GM23338 (cell line): Measurements from ENCODE around the gene FAM20C. TPM values are rescaled to one million over a fixed set of nuclear protein-coding genes. Genes with fewer than 3 reads are reported as not detected.

Experiments used
- ATAC-seq: fragments of 200-7000 bp; cut with Tn5 transposase; 3 replicates; pipeline ENCODE4 v1.9.1; 2020
- DNase-seq: peaks from one replicate; pipeline ENCODE4 v3.0.0-alpha.2; 2015; ENCODE audit warnings: low spot score
- H2AFZ ChIP-seq: fragments of 200-600 bp; sonication (generic); 2 replicates; pipeline ENCODE4 v1.8.0; 2016; ENCODE audit warnings: antibody characterized with exemption, mild to moderate bottlenecking, moderate library complexity
- H3F3A ChIP-seq: fragments of 200-600 bp; sonication (generic); replicated peaks from 2 replicates; pipeline ENCODE4 v1.8.0; 2017; ENCODE audit warnings: antibody characterized with exemption, mixed run types, low read depth
- H3K27ac ChIP-seq: fragments of 200-600 bp; sonication (generic); 2 replicates; pipeline ENCODE4 v1.6.1; 2016; ENCODE audit warnings: low read depth
- H3K27me3 ChIP-seq: fragments of 200-600 bp; sonication (generic); 2 replicates; pipeline ENCODE4 v1.8.0; 2016; ENCODE audit warnings: mild to moderate bottlenecking, mixed run types, moderate library complexity; ENCODE audit not compliant: insufficient read depth
- H3K36me3 ChIP-seq: fragments of 200-600 bp; sonication (generic); 2 replicates; pipeline ENCODE4 v1.8.0; 2016; ENCODE audit warnings: mild to moderate bottlenecking; ENCODE audit not compliant: insufficient read depth
- H3K4me1 ChIP-seq: fragments of 200-600 bp; sonication (generic); 2 replicates; pipeline ENCODE4 v1.8.0; 2016; ENCODE audit warnings: mild to moderate bottlenecking, moderate library complexity; ENCODE audit not compliant: insufficient read depth
- H3K4me2 ChIP-seq: fragments of 200-600 bp; sonication (generic); 2 replicates; pipeline ENCODE4 v1.7.1; 2017; ENCODE audit warnings: mixed run types
- H3K4me3 ChIP-seq: fragments of 200-600 bp; sonication (generic); 2 replicates; pipeline ENCODE4 v1.6.1; 2016; ENCODE audit warnings: mixed run types
- H3K79me2 ChIP-seq: fragments of 200-600 bp; sonication (generic); replicated peaks from 2 replicates; pipeline ENCODE4 v1.8.0; 2017; ENCODE audit warnings: mild to moderate bottlenecking; ENCODE audit not compliant: insufficient read depth
- H3K9me2 ChIP-seq: fragments of 200-600 bp; sonication (generic); 2 replicates; pipeline ENCODE4 v1.8.0; 2017; ENCODE audit not compliant: insufficient read depth
- H4K20me1 ChIP-seq: fragments of 200-600 bp; sonication (generic); replicated peaks from 2 replicates; pipeline ENCODE4 v1.8.0; 2017; ENCODE audit warnings: mild to moderate bottlenecking; ENCODE audit not compliant: insufficient read depth
- H3K27ac Mint-ChIP-seq: 2 replicates; pipeline ENCODE4 v1.8.0; 2020; ENCODE audit warnings: inconsistent platforms, mild to moderate bottlenecking, moderate library complexity, mixed read lengths
- H3K27me3 Mint-ChIP-seq: 3 replicates; pipeline ENCODE4 v1.8.0; 2022; ENCODE audit warnings: low read depth, mild to moderate bottlenecking, moderate library complexity, mixed read lengths, inconsistent platforms; ENCODE audit not compliant: insufficient read depth, poor library complexity
- H3K36me3 Mint-ChIP-seq: 3 replicates; pipeline ENCODE4 v1.8.0; 2021; ENCODE audit warnings: low read depth, mild to moderate bottlenecking, inconsistent platforms, moderate library complexity, mixed read lengths
- H3K4me1 Mint-ChIP-seq: 3 replicates; pipeline ENCODE4 v1.8.0; 2020; ENCODE audit warnings: mild to moderate bottlenecking, inconsistent platforms, mixed read lengths
- H3K4me3 Mint-ChIP-seq: 3 replicates; pipeline ENCODE4 v1.8.0; 2021; ENCODE audit warnings: moderate library complexity, mild to moderate bottlenecking, inconsistent platforms, mixed read lengths
- H3K9me3 Mint-ChIP-seq: 3 replicates; pipeline ENCODE4 v1.8.0; 2020; ENCODE audit warnings: moderate library complexity, mild to moderate bottlenecking, inconsistent platforms, mixed read lengths
- CREB1 ChIP-seq: fragments of 250-450 bp; sonication (Bioruptor Pico); IDR thresholded peaks from 2 replicates; pipeline ENCODE4 v1.5.0; 2020; ENCODE audit warnings: low read depth, mild to moderate bottlenecking, moderate library complexity
- EZH2 ChIP-seq: fragments of 200-600 bp; sonication (generic); IDR thresholded peaks from one replicate; pipeline ENCODE4 v1.8.0; 2017; ENCODE audit warnings: antibody characterized with exemption, mild to moderate bottlenecking, low read depth; ENCODE audit not compliant: unreplicated experiment
- EZH2phosphoT487 ChIP-seq: fragments of 200-600 bp; sonication (generic); IDR thresholded peaks from one replicate; pipeline ENCODE4 v1.8.1; 2018; ENCODE audit warnings: antibody characterized with exemption; ENCODE audit not compliant: unreplicated experiment
- JUNB ChIP-seq: IDR thresholded peaks from one replicate; pipeline ENCODE4 v1.6.1; 2016; ENCODE audit warnings: antibody characterized with exemption; ENCODE audit not compliant: unreplicated experiment
- NANOG ChIP-seq: IDR thresholded peaks from 2 replicates; pipeline ENCODE4 v1.6.1; 2016; ENCODE audit warnings: antibody characterized with exemption, borderline replicate concordance
- POLR2AphosphoS5 ChIP-seq: IDR thresholded peaks from 2 replicates; pipeline ENCODE4 v1.6.1; 2016; ENCODE audit warnings: antibody characterized with exemption, low read depth
- STAT1 ChIP-seq: IDR thresholded peaks from one replicate; pipeline ENCODE4 v1.6.1; 2016; ENCODE audit warnings: antibody characterized with exemption; ENCODE audit not compliant: unreplicated experiment
- ZNF331 ChIP-seq: fragments of 250-450 bp; sonication (Bioruptor Pico); IDR thresholded peaks from 2 replicates; pipeline ENCODE4 v1.5.0; 2020; ENCODE audit warnings: low read depth, mild to moderate bottlenecking, moderate library complexity
- polyA plus RNA-seq: library from polyadenylated mRNA; unstranded; fragments of >200 nt; fragmentation: Nextera tagmentation; extraction: Ambion mirVana; gene quantifications from 2 replicates; pipeline ENCODE4 v1.2.1, GENCODE V29; 2016
- total RNA-seq: library from RNA; depleted of rRNA; stranded (reverse); fragments of >200 nt; shearing (Covaris generic); gene quantifications from 2 replicates; pipeline ENCODE4 v1.2.3, GENCODE V29; 2014
- TF ChIP-seq, protein P1 (sequence below), 2 experiments: fragments of 200-600 bp in 1 of 2; sonication (generic) in 1 of 2; conservative IDR thresholded peaks; 2 replicates each; pipeline versions ENCODE4 v1.5.1 to v1.6.1; 2016 to 2017; ENCODE audit warnings: antibody characterized with exemption in 2 of 2, low read depth in 2 of 2, mild to moderate bottlenecking in 2 of 2, moderate library complexity in 1 of 2
- TF ChIP-seq, protein P2 (sequence below): IDR thresholded peaks from one replicate; pipeline ENCODE4 v1.6.1; 2018; ENCODE audit warnings: antibody characterized with exemption; ENCODE audit not compliant: unreplicated experiment
- TF ChIP-seq, protein P3 (sequence below): IDR thresholded peaks from 2 replicates; pipeline ENCODE4 v1.6.1; 2016; ENCODE audit warnings: antibody characterized with exemption
- TF ChIP-seq, protein P4 (sequence below): fragments of 250-450 bp; sonication (Bioruptor Pico); IDR thresholded peaks from 2 replicates; pipeline ENCODE4 v1.5.0; 2020; ENCODE audit warnings: mild to moderate bottlenecking, moderate library complexity

Gene FAM20C
- total and polyA plus RNA-seq, 2 experiments from 2014 or later = 7.6 to 24.8 TPM

DNA sequence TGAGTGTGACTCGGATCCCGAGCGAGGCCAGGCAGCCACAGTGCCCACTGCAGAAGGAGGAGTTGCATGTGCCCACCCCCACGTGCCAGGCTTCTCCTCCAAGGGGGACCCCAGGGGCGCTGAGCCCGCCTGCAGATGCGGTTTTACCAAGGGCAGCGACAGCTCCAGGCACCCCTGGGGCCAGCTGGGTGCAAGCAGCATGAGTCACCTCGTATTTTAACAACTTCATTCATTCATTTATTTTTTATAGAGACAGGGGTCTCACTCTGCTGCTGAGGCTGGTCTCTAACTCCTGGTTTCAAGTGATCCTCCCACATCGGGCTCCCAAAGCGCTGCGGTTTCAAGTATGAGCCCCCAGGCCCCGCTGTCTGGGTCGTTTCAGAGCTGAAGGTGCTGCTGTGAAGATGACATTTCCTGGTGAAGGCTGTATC is 96.3 kb downstream of the FAM20C start:
- Histone ChIP-seq H3K9me2 (no peaks in the 10 kb centered on the region), H3K79me2 (no peaks in the 10 kb centered on the region), H3K27ac (no peak overlapping the region), H3K4me3 (peak overlapping the region; percentile 59), H4K20me1 (no peaks in the 10 kb centered on the region), H3K36me3 (no peaks in the 10 kb centered on the region), H3K4me2 (peak overlapping the region; percentile 90), H2AFZ (no peak overlapping the region; the same call in 1 of the 2 replicates), H3K27me3 (peaks cover 70% of the 10 kb centered on the region), H3K4me1 (no peaks in the 10 kb centered on the region; the same call in 1 of the 2 replicates), H3F3A (0 out of 2 replicates have a peak, but pooled peaks cover 4% of the 10 kb centered on the region)
- Mint-ChIP-seq H3K9me3 (peaks cover 64% of the 10 kb centered on the region), H3K4me3 (no peak overlapping the region), H3K36me3 (peaks cover 21% of the 10 kb centered on the region), H3K27ac (no peak overlapping the region), H3K4me1 (no peaks in the 10 kb centered on the region), H3K27me3 (peaks cover 4% of the 10 kb centered on the region)
- no peak for ATAC-seq
- DNase-seq = no peak
- no peak for TF ChIP-seq JUNB
- no peak for TF ChIP-seq EZH2
- TF ChIP-seq, protein P1, sequence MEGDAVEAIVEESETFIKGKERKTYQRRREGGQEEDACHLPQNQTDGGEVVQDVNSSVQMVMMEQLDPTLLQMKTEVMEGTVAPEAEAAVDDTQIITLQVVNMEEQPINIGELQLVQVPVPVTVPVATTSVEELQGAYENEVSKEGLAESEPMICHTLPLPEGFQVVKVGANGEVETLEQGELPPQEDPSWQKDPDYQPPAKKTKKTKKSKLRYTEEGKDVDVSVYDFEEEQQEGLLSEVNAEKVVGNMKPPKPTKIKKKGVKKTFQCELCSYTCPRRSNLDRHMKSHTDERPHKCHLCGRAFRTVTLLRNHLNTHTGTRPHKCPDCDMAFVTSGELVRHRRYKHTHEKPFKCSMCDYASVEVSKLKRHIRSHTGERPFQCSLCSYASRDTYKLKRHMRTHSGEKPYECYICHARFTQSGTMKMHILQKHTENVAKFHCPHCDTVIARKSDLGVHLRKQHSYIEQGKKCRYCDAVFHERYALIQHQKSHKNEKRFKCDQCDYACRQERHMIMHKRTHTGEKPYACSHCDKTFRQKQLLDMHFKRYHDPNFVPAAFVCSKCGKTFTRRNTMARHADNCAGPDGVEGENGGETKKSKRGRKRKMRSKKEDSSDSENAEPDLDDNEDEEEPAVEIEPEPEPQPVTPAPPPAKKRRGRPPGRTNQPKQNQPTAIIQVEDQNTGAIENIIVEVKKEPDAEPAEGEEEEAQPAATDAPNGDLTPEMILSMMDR (conservative IDR thresholded peaks at IDR 0.05; ENCODE audit: low read depth in 2 of 2) = no peak
- TF ChIP-seq, protein P2, sequence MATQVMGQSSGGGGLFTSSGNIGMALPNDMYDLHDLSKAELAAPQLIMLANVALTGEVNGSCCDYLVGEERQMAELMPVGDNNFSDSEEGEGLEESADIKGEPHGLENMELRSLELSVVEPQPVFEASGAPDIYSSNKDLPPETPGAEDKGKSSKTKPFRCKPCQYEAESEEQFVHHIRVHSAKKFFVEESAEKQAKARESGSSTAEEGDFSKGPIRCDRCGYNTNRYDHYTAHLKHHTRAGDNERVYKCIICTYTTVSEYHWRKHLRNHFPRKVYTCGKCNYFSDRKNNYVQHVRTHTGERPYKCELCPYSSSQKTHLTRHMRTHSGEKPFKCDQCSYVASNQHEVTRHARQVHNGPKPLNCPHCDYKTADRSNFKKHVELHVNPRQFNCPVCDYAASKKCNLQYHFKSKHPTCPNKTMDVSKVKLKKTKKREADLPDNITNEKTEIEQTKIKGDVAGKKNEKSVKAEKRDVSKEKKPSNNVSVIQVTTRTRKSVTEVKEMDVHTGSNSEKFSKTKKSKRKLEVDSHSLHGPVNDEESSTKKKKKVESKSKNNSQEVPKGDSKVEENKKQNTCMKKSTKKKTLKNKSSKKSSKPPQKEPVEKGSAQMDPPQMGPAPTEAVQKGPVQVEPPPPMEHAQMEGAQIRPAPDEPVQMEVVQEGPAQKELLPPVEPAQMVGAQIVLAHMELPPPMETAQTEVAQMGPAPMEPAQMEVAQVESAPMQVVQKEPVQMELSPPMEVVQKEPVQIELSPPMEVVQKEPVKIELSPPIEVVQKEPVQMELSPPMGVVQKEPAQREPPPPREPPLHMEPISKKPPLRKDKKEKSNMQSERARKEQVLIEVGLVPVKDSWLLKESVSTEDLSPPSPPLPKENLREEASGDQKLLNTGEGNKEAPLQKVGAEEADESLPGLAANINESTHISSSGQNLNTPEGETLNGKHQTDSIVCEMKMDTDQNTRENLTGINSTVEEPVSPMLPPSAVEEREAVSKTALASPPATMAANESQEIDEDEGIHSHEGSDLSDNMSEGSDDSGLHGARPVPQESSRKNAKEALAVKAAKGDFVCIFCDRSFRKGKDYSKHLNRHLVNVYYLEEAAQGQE = no peak
- no peak for TF ChIP-seq ZNF331
- no peak for TF ChIP-seq NANOG
- TF ChIP-seq, protein P3, sequence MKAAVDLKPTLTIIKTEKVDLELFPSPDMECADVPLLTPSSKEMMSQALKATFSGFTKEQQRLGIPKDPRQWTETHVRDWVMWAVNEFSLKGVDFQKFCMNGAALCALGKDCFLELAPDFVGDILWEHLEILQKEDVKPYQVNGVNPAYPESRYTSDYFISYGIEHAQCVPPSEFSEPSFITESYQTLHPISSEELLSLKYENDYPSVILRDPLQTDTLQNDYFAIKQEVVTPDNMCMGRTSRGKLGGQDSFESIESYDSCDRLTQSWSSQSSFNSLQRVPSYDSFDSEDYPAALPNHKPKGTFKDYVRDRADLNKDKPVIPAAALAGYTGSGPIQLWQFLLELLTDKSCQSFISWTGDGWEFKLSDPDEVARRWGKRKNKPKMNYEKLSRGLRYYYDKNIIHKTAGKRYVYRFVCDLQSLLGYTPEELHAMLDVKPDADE = no peak
- TF ChIP-seq, protein P4, sequence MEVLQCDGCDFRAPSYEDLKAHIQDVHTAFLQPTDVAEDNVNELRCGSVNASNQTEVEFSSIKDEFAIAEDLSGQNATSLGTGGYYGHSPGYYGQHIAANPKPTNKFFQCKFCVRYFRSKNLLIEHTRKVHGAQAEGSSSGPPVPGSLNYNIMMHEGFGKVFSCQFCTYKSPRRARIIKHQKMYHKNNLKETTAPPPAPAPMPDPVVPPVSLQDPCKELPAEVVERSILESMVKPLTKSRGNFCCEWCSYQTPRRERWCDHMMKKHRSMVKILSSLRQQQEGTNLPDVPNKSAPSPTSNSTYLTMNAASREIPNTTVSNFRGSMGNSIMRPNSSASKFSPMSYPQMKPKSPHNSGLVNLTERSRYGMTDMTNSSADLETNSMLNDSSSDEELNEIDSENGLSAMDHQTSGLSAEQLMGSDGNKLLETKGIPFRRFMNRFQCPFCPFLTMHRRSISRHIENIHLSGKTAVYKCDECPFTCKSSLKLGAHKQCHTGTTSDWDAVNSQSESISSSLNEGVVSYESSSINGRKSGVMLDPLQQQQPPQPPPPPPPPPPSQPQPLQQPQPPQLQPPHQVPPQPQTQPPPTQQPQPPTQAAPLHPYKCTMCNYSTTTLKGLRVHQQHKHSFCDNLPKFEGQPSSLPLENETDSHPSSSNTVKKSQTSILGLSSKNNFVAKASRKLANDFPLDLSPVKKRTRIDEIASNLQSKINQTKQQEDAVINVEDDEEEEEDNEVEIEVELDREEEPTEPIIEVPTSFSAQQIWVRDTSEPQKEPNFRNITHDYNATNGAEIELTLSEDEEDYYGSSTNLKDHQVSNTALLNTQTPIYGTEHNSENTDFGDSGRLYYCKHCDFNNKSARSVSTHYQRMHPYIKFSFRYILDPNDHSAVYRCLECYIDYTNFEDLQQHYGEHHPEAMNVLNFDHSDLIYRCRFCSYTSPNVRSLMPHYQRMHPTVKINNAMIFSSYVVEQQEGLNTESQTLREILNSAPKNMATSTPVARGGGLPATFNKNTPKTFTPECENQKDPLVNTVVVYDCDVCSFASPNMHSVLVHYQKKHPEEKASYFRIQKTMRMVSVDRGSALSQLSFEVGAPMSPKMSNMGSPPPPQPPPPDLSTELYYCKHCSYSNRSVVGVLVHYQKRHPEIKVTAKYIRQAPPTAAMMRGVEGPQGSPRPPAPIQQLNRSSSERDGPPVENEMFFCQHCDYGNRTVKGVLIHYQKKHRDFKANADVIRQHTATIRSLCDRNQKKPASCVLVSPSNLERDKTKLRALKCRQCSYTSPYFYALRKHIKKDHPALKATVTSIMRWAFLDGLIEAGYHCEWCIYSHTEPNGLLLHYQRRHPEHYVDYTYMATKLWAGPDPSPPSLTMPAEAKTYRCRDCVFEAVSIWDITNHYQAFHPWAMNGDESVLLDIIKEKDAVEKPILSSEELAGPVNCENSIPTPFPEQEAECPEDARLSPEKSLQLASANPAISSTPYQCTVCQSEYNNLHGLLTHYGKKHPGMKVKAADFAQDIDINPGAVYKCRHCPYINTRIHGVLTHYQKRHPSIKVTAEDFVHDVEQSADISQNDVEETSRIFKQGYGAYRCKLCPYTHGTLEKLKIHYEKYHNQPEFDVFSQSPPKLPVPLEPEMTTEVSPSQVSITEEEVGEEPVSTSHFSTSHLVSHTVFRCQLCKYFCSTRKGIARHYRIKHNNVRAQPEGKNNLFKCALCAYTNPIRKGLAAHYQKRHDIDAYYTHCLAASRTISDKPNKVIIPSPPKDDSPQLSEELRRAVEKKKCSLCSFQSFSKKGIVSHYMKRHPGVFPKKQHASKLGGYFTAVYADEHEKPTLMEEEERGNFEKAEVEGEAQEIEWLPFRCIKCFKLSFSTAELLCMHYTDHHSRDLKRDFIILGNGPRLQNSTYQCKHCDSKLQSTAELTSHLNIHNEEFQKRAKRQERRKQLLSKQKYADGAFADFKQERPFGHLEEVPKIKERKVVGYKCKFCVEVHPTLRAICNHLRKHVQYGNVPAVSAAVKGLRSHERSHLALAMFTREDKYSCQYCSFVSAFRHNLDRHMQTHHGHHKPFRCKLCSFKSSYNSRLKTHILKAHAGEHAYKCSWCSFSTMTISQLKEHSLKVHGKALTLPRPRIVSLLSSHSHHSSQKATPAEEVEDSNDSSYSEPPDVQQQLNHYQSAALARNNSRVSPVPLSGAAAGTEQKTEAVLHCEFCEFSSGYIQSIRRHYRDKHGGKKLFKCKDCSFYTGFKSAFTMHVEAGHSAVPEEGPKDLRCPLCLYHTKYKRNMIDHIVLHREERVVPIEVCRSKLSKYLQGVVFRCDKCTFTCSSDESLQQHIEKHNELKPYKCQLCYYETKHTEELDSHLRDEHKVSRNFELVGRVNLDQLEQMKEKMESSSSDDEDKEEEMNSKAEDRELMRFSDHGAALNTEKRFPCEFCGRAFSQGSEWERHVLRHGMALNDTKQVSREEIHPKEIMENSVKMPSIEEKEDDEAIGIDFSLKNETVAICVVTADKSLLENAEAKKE = no peak
- TF ChIP-seq EZH2phosphoT487 = no peak
- no peak for TF ChIP-seq CREB1 (CRISPR knock-in tag)
- TF ChIP-seq STAT1 = no peak
- TF ChIP-seq POLR2AphosphoS5 = no peak
